Endometrial microvascular endothelial cells (primary cell): ENCODE measurements around the gene S100A1. TPM values are rescaled to one million over a fixed set of nuclear protein-coding genes. Genes with fewer than 3 reads are reported as not detected.
"Not testable (repeated sequence)": the region's sequence is repeated elsewhere in the genome, so short reads cannot be mapped to it uniquely, and the experiment has no call there.

Experiments used
- in situ Hi-C: cut with HindIII; loops from 2 replicates; pipeline ENCODE4 v1.10.0; 2017; ENCODE audit warnings: low sequenced_read_pairs, low pct_unique_long_range_greater_than_20kb; ENCODE audit errors: inconsistent ontology term
- total RNA-seq: library from RNA; depleted of rRNA; stranded (reverse); fragments of >200 nt; gene quantifications from one replicate; pipeline ENCODE4 v1.2.3, GENCODE V29; 2015; ENCODE audit errors: inconsistent ontology term

S100A1 gene
- total RNA-seq, 1 donor from 2014 or later, result not detected

DNA sequence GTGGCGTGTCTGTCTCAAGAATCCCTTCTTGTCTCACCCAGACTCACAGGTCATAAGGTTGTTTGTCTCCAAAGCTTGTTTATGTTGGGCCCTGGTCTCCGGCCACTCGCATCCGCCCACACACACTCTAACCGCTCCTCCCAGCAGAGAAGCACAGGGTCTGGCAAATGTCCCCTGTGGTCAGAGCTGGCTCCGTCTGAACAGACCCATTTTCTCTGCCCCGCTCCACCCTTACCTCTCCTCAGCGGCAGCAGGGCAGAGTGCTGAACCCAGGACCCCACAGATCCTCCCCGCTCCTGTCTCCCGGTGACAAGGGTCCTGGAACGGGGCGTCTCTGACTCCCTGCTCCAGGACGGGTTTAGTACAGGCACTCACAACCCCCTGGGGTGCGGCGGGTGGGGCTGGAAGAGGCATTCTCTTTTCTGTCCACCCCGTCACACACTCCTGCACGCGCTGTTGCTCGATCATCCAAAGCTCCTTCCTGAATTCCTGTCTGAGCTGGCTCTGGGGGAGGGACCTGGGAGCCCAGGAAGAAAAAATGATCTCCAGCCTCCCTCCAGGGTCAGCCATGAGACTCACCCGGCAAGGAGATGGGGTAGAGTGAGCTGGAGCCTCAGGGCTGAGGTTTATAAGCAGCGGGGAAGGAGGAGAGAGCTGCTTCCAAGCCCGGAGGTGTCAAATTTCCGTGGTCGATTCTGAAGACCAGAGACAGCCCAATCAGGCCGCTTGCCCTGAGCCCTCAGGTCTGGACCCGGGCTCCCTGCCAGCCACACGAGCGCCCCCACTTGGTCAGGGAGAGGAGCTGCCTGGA is 1.1 kb upstream of the S100A1 start, which contains the start of gene S100A13:
S100A13 (minus strand) TSS at position 602 of the 811 bp plus-strand sequence. CDS start 1,033 bp downstream, outside the sequence.
- in situ Hi-C loops, result no loop called here

DNA sequence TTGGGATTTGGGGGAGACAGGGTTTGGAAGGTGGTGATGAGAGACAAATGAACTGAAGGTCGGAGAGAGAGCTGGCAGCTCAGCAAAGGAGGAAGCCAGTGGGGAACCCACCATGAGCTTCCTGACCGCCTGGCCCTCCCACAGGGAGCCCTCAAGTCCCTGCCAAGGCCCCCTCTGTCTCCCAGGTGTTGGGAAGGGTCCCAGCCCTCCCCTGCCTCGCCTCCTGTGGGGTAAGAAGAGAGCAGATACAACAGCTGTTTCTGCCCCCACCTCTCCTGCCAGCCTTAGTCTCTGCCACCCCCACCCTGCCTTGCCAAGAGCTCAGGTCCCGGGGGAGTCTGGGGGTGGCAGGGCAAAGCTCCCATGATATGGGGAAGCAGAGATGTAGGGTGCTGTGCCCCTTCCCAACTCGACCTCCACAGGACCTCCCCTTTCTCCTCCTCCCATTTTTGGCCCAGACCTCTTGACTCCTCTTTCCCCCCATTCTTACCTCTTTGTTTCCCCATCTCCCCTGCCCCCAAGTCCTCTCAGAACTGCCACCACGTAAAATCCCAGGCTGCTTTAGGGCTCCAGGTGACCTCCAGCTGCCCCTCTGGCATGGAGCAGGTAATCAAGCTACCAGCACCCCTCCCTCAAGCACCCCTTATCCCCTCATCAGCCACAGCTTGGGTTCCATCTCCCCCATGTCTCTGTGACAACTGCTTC is 556 bp downstream of the S100A1 start:
- in situ Hi-C loops, result no loop called here

DNA sequence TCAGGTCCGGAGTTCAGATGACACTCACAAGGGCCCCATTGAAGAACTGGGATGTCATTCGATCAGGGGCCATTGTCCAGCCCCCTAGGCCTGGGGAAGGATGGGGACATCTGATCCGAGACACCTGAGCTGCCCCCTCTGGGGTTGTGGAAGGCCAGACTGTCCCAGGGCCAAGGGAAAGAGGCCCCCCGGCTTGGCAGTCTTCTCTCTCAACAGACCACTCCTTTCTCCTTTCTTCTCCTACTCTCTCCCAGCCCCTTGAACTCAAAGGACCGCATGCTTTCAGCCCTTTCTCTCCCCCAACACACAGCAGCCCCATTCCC is 1.1 kb downstream of the S100A1 start:
- in situ Hi-C loops, result no loop called here

GRCh38 chr1:153629971-153630370 is 1.7 kb downstream of the S100A1 start:
- in situ Hi-C loops, result no loop called here

DNA sequence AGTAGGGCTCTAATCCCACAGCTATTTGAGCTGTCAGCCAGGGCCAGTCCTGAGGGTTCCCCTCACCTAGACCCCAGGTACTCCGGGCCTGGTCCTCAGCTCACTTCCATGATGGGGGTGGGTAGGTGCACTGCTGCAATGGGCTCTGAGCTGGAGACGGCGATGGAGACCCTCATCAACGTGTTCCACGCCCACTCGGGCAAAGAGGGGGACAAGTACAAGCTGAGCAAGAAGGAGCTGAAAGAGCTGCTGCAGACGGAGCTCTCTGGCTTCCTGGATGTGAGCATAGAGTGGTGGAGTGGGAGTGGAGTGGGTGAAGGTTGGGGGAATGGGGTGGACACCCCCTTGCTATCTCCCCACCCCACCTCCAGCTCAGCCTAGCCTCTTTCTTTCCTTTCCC is 2.1 kb downstream of the S100A1 start:
- in situ Hi-C loops, result no loop called here

DNA sequence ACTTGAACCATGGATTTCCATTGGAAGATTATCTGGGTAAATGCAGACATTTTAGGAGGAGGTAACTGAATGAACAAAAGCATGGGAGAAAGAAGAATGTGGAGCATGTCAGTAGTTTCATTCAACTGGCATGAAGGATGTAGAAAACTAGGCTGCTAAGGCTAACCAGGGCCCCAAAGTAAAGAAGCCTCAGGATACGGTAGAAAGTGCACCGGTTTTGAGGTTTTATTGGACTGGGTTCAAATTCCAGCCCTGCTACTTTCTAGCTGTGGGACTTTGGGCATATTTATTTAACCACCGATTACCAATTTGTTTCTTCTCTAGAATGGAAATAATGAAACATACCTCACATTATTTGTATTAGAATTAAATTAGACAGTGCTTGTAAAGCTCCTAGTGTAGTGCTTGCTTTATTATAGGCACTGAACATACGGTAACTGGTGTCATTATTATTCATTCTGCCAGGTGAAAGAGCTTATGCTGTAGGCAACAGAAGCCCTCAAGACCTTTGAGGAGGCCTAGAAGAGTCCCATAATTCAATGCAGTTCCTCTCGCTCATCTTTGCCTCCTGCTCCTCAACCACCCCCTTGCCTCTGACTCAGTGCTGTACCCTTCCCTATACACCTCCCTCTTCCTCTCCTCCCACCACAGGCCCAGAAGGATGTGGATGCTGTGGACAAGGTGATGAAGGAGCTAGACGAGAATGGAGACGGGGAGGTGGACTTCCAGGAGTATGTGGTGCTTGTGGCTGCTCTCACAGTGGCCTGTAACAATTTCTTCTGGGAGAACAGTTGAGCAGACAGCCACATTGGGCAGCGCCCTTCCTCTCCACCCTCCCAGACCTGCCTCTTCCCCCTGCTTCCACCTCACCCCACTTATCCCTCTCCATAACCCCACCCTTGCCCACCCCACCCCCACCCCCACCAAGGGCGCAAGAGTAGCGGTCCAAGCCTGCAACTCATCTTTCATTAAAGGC is 3.1 kb downstream of the S100A1 start:
- in situ Hi-C loops, result no loop called here

DNA sequence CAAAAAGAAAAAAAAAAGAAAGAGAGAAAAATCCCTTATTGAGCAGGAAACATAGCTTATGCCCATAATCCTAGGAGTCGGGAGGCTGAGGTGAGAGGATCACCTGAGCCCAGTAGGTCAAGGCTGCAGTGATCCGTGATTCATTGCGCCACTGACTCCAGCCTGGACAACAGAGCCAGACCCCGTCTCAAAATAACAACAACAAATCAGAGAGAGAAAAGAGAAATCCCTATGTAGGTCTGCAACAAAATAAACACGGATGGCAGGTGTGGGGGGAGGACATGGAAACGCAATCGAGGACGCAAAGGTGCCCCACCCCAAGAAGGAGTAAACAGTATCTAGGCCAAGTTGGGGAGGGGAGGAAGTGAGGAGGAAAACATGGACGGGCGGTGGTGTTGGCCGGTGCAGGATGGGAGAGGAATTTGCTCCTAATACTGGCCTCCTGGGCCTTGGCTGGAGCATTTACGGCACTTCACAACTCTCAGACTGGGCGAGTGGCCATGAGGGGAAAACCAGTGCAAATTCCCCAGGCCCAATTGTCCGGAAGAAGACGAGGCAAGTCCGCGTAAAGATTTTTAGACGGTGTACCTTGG is 5.0 kb downstream of the S100A1 start:
- in situ Hi-C loops, result no loop called here

GRCh38 chr1:153633754-153634665 is 5.8 kb downstream of the S100A1 start, which contains the start of gene CHTOP:
Gene CHTOP, plus strand, starts transcription at chr1:153634066. Its CDS starts 2,523 bp downstream, at chr1:153636589.
- in situ Hi-C loops, result no loop called here

DNA sequence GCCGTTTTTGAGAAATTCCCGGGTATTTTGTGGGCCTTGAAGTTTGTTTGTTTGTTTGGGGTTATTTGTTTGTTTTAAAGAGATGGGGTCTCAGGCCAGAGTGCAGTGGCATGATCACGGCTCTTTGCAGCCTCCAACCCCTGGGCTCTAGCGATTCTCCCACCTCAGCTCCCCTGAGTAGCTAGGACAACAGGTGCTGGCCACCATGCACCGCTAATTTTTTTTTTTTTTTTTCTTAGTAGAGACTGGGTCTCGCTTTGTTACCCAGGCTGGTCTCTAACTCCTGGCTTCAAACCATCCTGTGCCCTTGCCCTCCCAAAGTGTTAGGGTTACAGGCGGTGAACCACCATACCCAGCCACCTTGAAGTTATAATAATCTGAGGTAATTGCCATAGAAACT is 7.6 kb downstream of the S100A1 start:
- in situ Hi-C loops, result no loop called here

- in situ Hi-C loops, result no loop called here
Observed at GRCh38 chr1:153636312-153636711, 8.1 kb downstream of the S100A1 start.

GRCh38 chr1:153638261-153638660 is 10.0 kb downstream of the S100A1 start:
- in situ Hi-C loops, result no loop called here

DNA sequence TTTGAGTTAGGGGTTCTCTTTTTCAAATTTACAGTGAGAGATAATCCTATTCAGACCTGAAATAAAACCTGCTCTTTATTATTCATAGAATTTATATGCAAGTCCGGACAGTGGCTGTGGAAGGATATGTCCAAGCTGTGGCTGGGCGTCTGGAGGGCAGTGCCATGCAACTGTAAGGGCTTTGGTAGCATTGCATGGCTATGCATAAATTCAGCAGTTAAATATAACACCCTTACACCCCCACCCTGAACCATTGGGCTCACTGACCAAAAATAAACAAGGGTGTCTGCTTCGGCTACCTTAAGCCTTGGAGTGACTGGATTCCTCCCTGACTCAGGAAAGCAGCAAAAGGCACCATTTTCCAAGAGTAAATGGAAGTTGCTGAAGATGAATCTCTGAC is 11.0 kb downstream of the S100A1 start:
- in situ Hi-C loops, result no loop called here

DNA sequence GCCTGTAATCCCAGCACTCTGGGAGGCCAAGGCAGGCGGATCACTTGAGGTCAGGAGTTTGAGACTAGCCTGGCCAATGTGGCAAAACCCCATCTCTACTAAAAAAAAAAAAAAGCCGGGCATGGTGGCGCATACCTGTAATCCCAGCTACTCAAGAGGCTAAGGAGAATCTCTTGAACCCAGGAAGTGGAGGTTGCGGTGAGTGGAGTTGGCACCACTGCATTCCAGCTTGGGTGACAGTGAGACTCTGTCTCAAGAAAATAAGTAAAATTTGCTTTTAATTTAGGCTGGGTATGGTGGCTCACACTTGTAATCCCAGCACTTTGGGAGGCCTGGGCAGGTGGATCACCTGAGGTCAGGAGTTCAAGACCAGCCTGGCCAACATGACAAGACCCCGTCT is 12.0 kb downstream of the S100A1 start:
- in situ Hi-C loops, result not testable (repeated sequence)

GRCh38 chr1:153640861-153641260 is 12.6 kb downstream of the S100A1 start:
- in situ Hi-C loops, result no loop called here

GRCh38 chr1:153642161-153642560 is 13.9 kb downstream of the S100A1 start:
- in situ Hi-C loops, result no loop called here

DNA sequence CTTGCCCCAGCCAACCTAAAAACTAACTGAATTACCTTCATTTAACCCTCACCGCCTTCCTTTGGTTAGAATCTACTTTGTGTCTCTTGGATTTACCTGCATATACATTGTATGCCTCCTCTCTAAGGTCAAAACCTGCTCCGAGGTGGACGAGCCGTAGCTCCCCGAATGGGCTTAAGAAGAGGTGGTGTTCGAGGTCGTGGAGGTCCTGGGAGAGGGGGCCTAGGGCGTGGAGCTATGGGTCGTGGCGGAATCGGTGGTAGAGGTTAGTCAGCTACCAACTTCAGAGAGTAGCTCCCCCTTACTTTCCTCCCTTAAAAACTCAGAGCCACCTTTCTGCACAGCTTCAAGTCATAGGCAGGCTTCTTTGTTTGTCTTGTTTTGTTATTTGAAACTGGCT is 14.9 kb downstream of the S100A1 start:
- in situ Hi-C loops, result no loop called here

GRCh38 chr1:153643816-153644215 is 15.6 kb downstream of the S100A1 start:
- in situ Hi-C loops, result no loop called here
